Mucosa of descending colon (tissue), 3 donors: ENCODE measurements around the gene PACSIN1. TPM values are rescaled to one million over a fixed set of nuclear protein-coding genes. Genes with fewer than 3 reads are reported as not detected.

Experiments
- ATAC-seq: fragments of 200-7000 bp; cut with Tn5 transposase; one replicate; pipeline ENCODE4 v1.9.1; 2020; ENCODE audit warnings: mild to moderate bottlenecking, moderate library complexity
- DNase-seq, 3 donors: peaks; one replicate each; pipeline ENCODE4 v3.0.0-alpha.2; 2020
- H3K36me3 ChIP-seq: fragments of 200-600 bp; one replicate; pipeline ENCODE4 v1.8.0; 2021; ENCODE audit warnings: low read depth, mild to moderate bottlenecking
- H3K4me1 ChIP-seq: fragments of 200-600 bp; one replicate; pipeline ENCODE4 v1.8.0; 2021; ENCODE audit warnings: low read depth, mild to moderate bottlenecking
- H3K4me3 ChIP-seq: fragments of 200-600 bp; one replicate; pipeline ENCODE4 v1.8.0; 2021; ENCODE audit warnings: mild to moderate bottlenecking
- H3K9me3 ChIP-seq: fragments of 200-600 bp; one replicate; pipeline ENCODE4 v1.8.0; 2021; ENCODE audit warnings: mild to moderate bottlenecking
- intact Hi-C, 2 donors: fragments of 100-400 bp; cut with DNase I in 1 of 2; cut with micrococcal nuclease in 1 of 2; formaldehyde crosslinking; loops; one replicate each; pipeline versions ENCODE4 v1.11.0 to v1.11.1; 2022; cut with DNase I, micrococcal nuclease
- total RNA-seq, 3 donors: library from RNA; stranded (reverse); fragmentation: NEBNext Ultra II Directional in 2 of 3; extraction: Animal tissue kit (Norgen Biotek cat#: 25700) in 2 of 3; gene quantifications; one replicate each; pipeline versions ENCODE4 v1.2.1 to v1.2.4, GENCODE V29; 2021 to 2023
- TF ChIP-seq, protein P1 (sequence below): fragments of 200-600 bp; IDR thresholded peaks from one replicate; pipeline ENCODE4 v1.8.0; 2022; ENCODE audit warnings: antibody characterized with exemption, mild to moderate bottlenecking
- donor health status: DM: no; HTN: no; CAD: no; lungs with moderate emphysema.
- donor health status: DM: no; HTN: no; CAD: no.
- donor health status: DM: no; HTN: yes; CAD: no.

Gene PACSIN1
- total RNA-seq, 3 donors from 2014 or later: 0.41 to 1.9 (median 0.67) TPM

DNA sequence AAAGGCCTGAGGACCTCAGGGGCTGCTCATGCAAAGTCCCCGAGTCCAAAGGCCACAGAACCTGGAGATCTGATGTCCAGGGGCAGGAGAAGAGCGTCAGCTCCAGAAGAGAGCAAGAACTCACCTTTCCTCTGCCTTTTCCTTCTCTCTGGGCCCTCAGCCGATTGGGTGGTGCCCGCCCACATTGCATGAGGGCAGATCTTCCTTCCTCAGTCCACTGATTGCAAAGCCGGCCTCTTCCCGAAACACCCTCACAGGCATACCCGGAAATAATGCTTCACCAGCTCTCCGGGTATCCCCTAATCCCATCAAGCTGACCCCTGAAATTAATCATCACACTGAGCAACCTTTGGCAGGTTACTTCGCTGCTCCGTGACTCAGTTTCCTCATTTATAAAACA is 56.9 kb downstream of the PACSIN1 start:
- intact Hi-C loops: loop anchor here in 1 of 2 donors (10.0 kb wide), 1 partner anchor 82 kb away; no protein-coding TSS in a partner anchor
- no peak overlapping the region for H3K4me3 ChIP-seq
- DNase-seq (no peak), ATAC-seq (no peak)
- H3K4me1 ChIP-seq: peaks cover 4% of the 10 kb centered on the region
- H3K36me3 ChIP-seq: no peaks in the 10 kb centered on the region
- TF ChIP-seq, protein P1, sequence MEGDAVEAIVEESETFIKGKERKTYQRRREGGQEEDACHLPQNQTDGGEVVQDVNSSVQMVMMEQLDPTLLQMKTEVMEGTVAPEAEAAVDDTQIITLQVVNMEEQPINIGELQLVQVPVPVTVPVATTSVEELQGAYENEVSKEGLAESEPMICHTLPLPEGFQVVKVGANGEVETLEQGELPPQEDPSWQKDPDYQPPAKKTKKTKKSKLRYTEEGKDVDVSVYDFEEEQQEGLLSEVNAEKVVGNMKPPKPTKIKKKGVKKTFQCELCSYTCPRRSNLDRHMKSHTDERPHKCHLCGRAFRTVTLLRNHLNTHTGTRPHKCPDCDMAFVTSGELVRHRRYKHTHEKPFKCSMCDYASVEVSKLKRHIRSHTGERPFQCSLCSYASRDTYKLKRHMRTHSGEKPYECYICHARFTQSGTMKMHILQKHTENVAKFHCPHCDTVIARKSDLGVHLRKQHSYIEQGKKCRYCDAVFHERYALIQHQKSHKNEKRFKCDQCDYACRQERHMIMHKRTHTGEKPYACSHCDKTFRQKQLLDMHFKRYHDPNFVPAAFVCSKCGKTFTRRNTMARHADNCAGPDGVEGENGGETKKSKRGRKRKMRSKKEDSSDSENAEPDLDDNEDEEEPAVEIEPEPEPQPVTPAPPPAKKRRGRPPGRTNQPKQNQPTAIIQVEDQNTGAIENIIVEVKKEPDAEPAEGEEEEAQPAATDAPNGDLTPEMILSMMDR: no peak
- no peaks in the 10 kb centered on the region for H3K9me3 ChIP-seq

DNA sequence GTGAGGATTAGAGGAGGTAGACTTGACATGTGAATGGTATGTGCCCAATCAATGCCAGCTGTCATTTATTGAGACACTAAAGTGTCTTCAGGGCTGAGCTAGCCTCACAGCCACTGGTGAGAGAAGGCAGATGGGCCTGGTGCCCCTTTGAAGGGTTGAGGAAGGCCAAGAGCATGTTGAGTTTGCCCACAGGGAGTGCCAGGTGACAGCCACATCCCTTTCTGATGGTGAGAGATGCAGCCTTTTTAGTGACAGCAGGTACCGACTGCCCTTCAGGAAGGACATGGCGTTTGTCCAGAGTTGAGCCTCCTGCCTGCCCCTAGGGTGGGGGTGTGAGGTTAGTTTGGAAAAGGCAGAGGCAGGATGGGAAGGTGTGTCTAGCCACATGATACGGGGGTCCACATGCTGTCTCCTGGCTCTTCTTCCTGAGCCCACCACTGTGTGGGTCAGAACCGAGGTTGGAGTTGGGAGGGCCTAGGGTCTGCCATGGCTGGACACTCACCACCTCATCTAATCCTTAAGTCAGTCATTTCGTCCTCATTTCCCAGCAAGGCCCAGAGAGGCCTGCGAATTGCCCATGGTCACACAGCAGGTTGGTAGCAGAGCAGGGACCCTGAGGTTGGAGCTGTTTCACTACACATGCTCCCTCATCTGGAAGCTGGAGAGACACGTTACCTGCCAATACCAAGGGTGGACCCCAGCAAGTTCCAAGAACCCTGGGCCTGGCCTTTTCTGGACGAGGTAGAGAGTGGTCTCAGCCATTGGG is 57.7 kb downstream of the PACSIN1 start:
- H3K4me3 ChIP-seq: no peak overlapping the region
- peaks cover 4% of the 10 kb centered on the region for H3K4me1 ChIP-seq
- H3K36me3 ChIP-seq: no peaks in the 10 kb centered on the region
- H3K9me3 ChIP-seq: no peaks in the 10 kb centered on the region
- intact Hi-C loops: loop anchor here in 1 of 2 donors (10.0 kb wide), 1 partner anchor 81 kb away; no protein-coding TSS in a partner anchor
- ATAC-seq (no peak), DNase-seq (no peak)
- TF ChIP-seq, protein P1: no peak

DNA sequence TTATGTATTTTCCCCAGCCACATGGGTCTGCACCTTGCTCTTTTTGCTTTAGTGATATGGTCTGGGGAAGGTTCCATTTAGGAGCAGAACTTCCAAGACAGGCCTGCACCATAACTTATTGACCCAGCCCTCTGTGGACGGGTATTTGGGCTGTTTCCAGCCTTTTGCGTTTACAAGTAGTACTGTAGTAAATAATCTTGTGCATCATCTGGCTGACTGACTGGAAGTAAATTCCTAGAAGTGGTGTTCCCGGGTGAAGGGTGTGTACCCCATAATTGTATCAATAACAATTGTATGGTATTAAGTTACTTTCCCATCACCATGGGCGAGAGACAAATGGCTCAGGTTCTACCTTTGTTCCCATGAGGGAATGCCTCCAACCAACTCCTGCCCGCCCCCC is 58.6 kb downstream of the PACSIN1 start:
- intact Hi-C loops: loop anchor here in 1 of 2 donors (10.0 kb wide), 1 partner anchor 80 kb away; no protein-coding TSS in a partner anchor
- no peak for ATAC-seq

DNA sequence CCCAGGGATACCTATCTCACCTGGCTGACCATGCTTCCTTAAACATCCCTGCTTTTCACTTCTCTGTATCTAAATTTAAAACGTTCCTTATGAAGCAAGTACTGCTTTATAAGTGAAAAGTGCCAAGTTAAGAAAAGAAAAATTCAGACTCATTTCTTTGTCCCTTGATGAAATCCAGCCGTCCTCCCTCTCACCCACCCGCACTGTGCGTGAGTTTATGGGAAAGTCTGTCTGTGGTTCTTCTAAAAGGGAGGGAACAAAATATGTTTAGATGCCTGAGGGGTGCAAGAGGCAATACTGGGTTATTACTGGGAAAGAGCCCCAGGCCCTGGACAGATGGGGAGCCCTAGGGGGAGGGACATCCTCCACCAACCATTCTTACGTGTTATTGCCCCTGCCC is 59.1 kb downstream of the PACSIN1 start:
- Histone ChIP-seq H3K9me3 (no peaks in the 10 kb centered on the region), H3K4me1 (peaks cover 9% of the 10 kb centered on the region), H3K36me3 (no peaks in the 10 kb centered on the region), H3K4me3 (no peak overlapping the region)
- ATAC-seq: no peak
- DNase-seq: no peak
- intact Hi-C loops: loop anchor here in 1 of 2 donors (10.0 kb wide), 1 partner anchor 80 kb away; no protein-coding TSS in a partner anchor
- TF ChIP-seq, protein P1: no peak

More for the DNA sequence above, 58.6 kb downstream of the PACSIN1 start:
- Histone ChIP-seq H3K36me3 (no peaks in the 10 kb centered on the region), H3K4me3 (no peak overlapping the region), H3K4me1 (peaks cover 4% of the 10 kb centered on the region), H3K9me3 (no peaks in the 10 kb centered on the region)
- TF ChIP-seq, protein P1: no peak
- DNase-seq: no peak

DNA sequence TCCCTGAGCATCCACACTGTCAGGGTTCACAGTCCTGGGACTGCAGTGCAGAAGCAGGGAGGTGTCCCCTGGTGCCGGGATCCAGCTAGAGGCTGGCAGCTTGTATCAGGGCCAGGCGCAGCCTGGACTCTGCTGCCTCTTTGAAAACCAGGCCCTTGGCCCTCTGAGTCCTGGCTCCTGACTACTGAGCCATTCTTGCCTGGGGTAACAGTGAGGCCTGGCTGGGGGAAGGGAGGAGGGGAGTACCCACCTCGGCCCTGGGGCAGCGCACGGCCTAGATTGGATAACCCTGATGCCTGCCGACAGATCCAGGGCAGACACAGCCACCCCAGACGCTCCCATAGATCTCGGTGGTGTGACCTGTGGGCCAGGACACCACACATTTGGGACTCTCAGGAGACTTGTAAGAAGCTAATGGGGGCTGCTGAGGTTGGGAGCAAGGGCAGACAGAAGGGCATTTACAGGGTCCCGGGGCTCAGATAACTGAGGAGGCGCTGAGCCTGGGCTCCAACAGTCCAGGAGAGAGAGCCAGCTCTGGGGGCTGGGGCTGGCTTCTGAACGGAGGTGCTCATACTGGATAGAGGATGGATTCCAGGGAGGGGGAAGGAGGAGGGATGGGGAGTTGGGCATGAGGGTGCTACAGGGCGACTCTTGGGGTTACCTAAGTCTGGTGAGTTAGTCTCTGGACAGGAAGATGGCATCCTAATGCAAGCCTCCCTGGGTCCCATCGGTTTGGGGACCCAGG is 59.7 kb downstream of the PACSIN1 start:
- TF ChIP-seq, protein P1: no peak
- intact Hi-C loops: loop anchor here in 1 of 2 donors (10.0 kb wide), 1 partner anchor 79 kb away; no protein-coding TSS in a partner anchor
- no peaks in the 10 kb centered on the region for H3K9me3 ChIP-seq

More for the DNA sequence above, 59.7 kb downstream of the PACSIN1 start:
- H3K4me3 ChIP-seq: no peak overlapping the region
- DNase-seq: no peak
- no peak for ATAC-seq
- peaks cover 10% of the 10 kb centered on the region for H3K4me1 ChIP-seq
- no peaks in the 10 kb centered on the region for H3K36me3 ChIP-seq
